HepG2 (cell line): Measurements from ENCODE around the gene CABLES2. TPM values are rescaled to one million over a fixed set of nuclear protein-coding genes. Genes with fewer than 3 reads are reported as not detected.

Experiments
- ATAC-seq: fragments of 200-7000 bp; cut with Tn5 transposase; 3 replicates; pipeline ENCODE4 v1.9.1; 2020; ENCODE audit warnings: mild to moderate bottlenecking, moderate library complexity
- BruUV-seq: library from RNA; stranded (reverse); fragments of 400-500 nt; replicated peaks from 2 replicates; lab custom pipeline; 2021; lab: Mats Ljungman, UMichigan
- CTCF ChIA-PET: fragments of 300-600 bp; formaldehyde crosslinking; extraction: SDS; loops from one replicate; lab custom pipeline; 2021; ENCODE audit warnings: low total read pairs, inconsistent platforms, low intra/inter-chr PET ratio; lab: Yijun Ruan, JAX
- POLR2A ChIA-PET: fragments of 350-600 bp; sonication (Branson Sonifier 250); formaldehyde crosslinking; loops from one replicate; lab custom pipeline; 2020; ENCODE audit warnings: antibody characterized with exemption, inconsistent platforms; lab: Yijun Ruan, JAX
- DNase-seq: peaks from one replicate; pipeline ENCODE4 v3.0.0-alpha.2; 2015; ENCODE audit warnings: low spot score
- FAIRE-seq: peaks from 3 replicates; lab custom pipeline; 2011; peaks lifted over from hg19 to GRCh38; lab: Jason Lieb, UNC
- H2AFZ ChIP-seq: one replicate; pipeline ENCODE4 v1.6.1; 2011; ENCODE audit warnings: low read length, inconsistent platforms
- H3K27ac ChIP-seq: fragments of 300-600 bp; 3 replicates; pipeline ENCODE4 v1.8.0; 2011; ENCODE audit warnings: mixed run types, mild to moderate bottlenecking, mixed read lengths, low read length, inconsistent platforms; ENCODE audit not compliant: insufficient read depth; ENCODE audit errors: extremely low read length
- H3K27me3 ChIP-seq, 2 experiments: fragments of 200-600 bp in 1 of 2; 2 replicates in 1 of 2; 3 replicates in 1 of 2; pipeline versions ENCODE4 v1.6.0 to v1.8.0; 2011; ENCODE audit warnings: low read length in 2 of 2, mild to moderate bottlenecking in 2 of 2, moderate library complexity in 2 of 2, inconsistent platforms in 1 of 2; ENCODE audit not compliant: insufficient read depth in 2 of 2, control insufficient read depth in 1 of 2
- H3K36me3 ChIP-seq, 2 experiments: fragments of 200-600 bp in 1 of 2; replicated peaks in 1 of 2; 2 replicates in 1 of 2; 3 replicates in 1 of 2; pipeline versions ENCODE4 v1.5.1 to v1.8.0; 2011; ENCODE audit warnings: low read length in 2 of 2, inconsistent platforms in 1 of 2; ENCODE audit not compliant: insufficient read depth in 2 of 2, control insufficient read depth in 1 of 2
- H3K4me1 ChIP-seq: 2 replicates; pipeline ENCODE4 v1.5.1; 2012; ENCODE audit warnings: low read length, inconsistent platforms; ENCODE audit not compliant: insufficient read depth
- H3K4me2 ChIP-seq: 2 replicates; pipeline ENCODE4 v1.6.0; 2011; ENCODE audit warnings: low read depth, low read length, inconsistent platforms
- H3K4me3 ChIP-seq, 3 experiments: fragments of 200-600 bp in 1 of 3; sonication (generic), shearing (Covaris generic) in 1 of 3; replicated peaks in 1 of 3; 2 replicates each; pipeline ENCODE4 v1.5.1; 2011 to 2016; ENCODE audit warnings: low read length in 3 of 3, inconsistent platforms in 2 of 3, low read depth in 2 of 3, mild to moderate bottlenecking in 2 of 3, control low read depth in 1 of 3, mixed read lengths in 1 of 3; ENCODE audit not compliant: insufficient read depth in 1 of 3
- H3K79me2 ChIP-seq: one replicate; pipeline ENCODE4 v1.6.1; 2011; ENCODE audit warnings: low read length, inconsistent platforms; ENCODE audit not compliant: insufficient read depth
- H3K9ac ChIP-seq: 2 replicates; pipeline ENCODE4 v1.6.0; 2011; ENCODE audit warnings: mild to moderate bottlenecking, low read depth, low read length, inconsistent platforms; ENCODE audit not compliant: insufficient read depth
- H3K9me3 ChIP-seq: 2 replicates; pipeline ENCODE4 v1.5.1; 2012; ENCODE audit warnings: mild to moderate bottlenecking, low read length
- H4K20me1 ChIP-seq: 2 replicates; pipeline ENCODE4 v1.6.0; 2011; ENCODE audit warnings: inconsistent platforms, mild to moderate bottlenecking, low read length, moderate library complexity; ENCODE audit not compliant: insufficient read depth
- FOXA1 ChIP-seq, 2 experiments: fragments of 450-650 bp in 1 of 2; sonication (generic) in 1 of 2; formaldehyde crosslinking in 1 of 2; IDR thresholded peaks; 2 replicates each; pipeline versions ENCODE4 v1.4.0 to v1.6.1; 2016 to 2020; ENCODE audit warnings: missing genetic modification reagents in 1 of 2
- JUNB ChIP-seq: sonication (generic); formaldehyde crosslinking; IDR thresholded peaks from 2 replicates; pipeline ENCODE4 v1.8.0; 2022; ENCODE audit warnings: missing genetic modification reagents, mild to moderate bottlenecking, borderline replicate concordance
- RBM22 ChIP-seq: fragments of 200-400 bp; formaldehyde crosslinking; optimal IDR thresholded peaks from 2 replicates; pipeline ENCODE3; 2017; ENCODE audit warnings: mild to moderate bottlenecking, low read length, moderate library complexity
- RFXAP ChIP-seq: sonication (generic); formaldehyde crosslinking; IDR thresholded peaks from 2 replicates; pipeline ENCODE4 v1.4.0; 2020; ENCODE audit warnings: missing genetic modification reagents, borderline replicate concordance
- SNAPC5 ChIP-seq: sonication (generic); formaldehyde crosslinking; IDR thresholded peaks from 2 replicates; pipeline ENCODE4 v1.8.1; 2023; ENCODE audit warnings: mild to moderate bottlenecking, missing genetic modification reagents, borderline replicate concordance
- SRSF9 ChIP-seq: fragments of 200-400 bp; formaldehyde crosslinking; IDR thresholded peaks from 2 replicates; pipeline ENCODE4 v1.6.1; 2018; ENCODE audit warnings: borderline replicate concordance, mild to moderate bottlenecking, low read depth, low read length; ENCODE audit not compliant: insufficient read depth, poor library complexity, severe bottlenecking
- TBX3 ChIP-seq: fragments of 450-650 bp; IDR thresholded peaks from 2 replicates; pipeline ENCODE4 v1.6.1; 2017; ENCODE audit warnings: antibody characterized with exemption, mild to moderate bottlenecking, inconsistent platforms, borderline replicate concordance
- ZBTB7A ChIP-seq: sonication (generic); formaldehyde crosslinking; IDR thresholded peaks from 2 replicates; pipeline ENCODE4 v1.8.0; 2022; ENCODE audit warnings: mild to moderate bottlenecking, missing genetic modification reagents
- ZHX1 ChIP-seq: sonication (generic); formaldehyde crosslinking; IDR thresholded peaks from 2 replicates; pipeline ENCODE4 v1.8.1; 2022; ENCODE audit warnings: low read depth, mild to moderate bottlenecking, missing genetic modification reagents
- ZNF775 ChIP-seq: sonication (generic); formaldehyde crosslinking; IDR thresholded peaks from 2 replicates; pipeline ENCODE4 v1.4.0; 2020; ENCODE audit warnings: missing genetic modification reagents, mild to moderate bottlenecking, moderate library complexity, borderline replicate concordance
- ZSCAN5A ChIP-seq: sonication (generic); formaldehyde crosslinking; IDR thresholded peaks from 2 replicates; pipeline ENCODE4 v1.8.0; 2022; ENCODE audit warnings: mild to moderate bottlenecking, missing genetic modification reagents, borderline replicate concordance
- WGBS: methylation state at CpG from one replicate; pipeline ENCODE4 v1.1.6; 2017; ENCODE audit warnings: low lambda C conversion rate; 5-methylcytosine and 5-hydroxymethylcytosine counted together
- in situ Hi-C: cut with HindIII; loops from 2 replicates; pipeline ENCODE4 v1.10.0; 2017; ENCODE audit warnings: low pct_unique_long_range_greater_than_20kb; ENCODE audit not compliant: extremely low pct_ligation_motif_present
- intact Hi-C: fragments of 100-400 bp; cut with micrococcal nuclease; formaldehyde crosslinking; loops from one replicate; pipeline ENCODE4 v1.10.0; 2022; ENCODE audit not compliant: unreplicated experiment
- polyA plus RNA-seq, 8 experiments: library from polyadenylated mRNA; depleted of rRNA in 3 of 8; stranded (reverse) in 7 of 8; unstranded in 1 of 8; fragments of >200 nt; fragmentation: Illumina TruSeq in 4 of 8; extraction: Trizol in 4 of 8; gene quantifications; 2 replicates each; pipeline versions ENCODE4 v1.2.1 to v1.2.3, GENCODE V29; 2011 to 2016; ENCODE audit warnings: low read depth in 4 of 8, missing spikeins in 1 of 8, mixed read lengths in 1 of 8; ENCODE audit not compliant: insufficient read depth in 1 of 8
- total RNA-seq, 5 experiments: library from RNA; depleted of rRNA; stranded (reverse); fragments of >200 nt; fragmentation: Illumina TruSeq; extraction: Trizol; gene quantifications; 2 replicates each; pipeline ENCODE4 v1.2.3, GENCODE V29; 2016; ENCODE audit warnings: low read depth in 1 of 5
- TF ChIP-seq, protein P1 (sequence below): sonication (generic); formaldehyde crosslinking; IDR thresholded peaks from 2 replicates; pipeline ENCODE4 v1.8.1; 2023; ENCODE audit warnings: mild to moderate bottlenecking, missing genetic modification reagents
- TF ChIP-seq, protein P2 (sequence below): sonication (generic); formaldehyde crosslinking; IDR thresholded peaks from 2 replicates; pipeline ENCODE4 v1.4.0; 2020; ENCODE audit warnings: mild to moderate bottlenecking, missing genetic modification reagents

Gene CABLES2
- total and polyA plus RNA-seq, 2 of the 13 experiments (the other 11 are each of a cell fraction or from before 2014, with no cell fraction given), result 5.2 to 9.7 TPM

- H3K4me1 ChIP-seq, result peaks cover 61% of the 10 kb centered on the region
- H4K20me1 ChIP-seq, result peaks cover 25% of the 10 kb centered on the region; the same call in 1 of the 2 replicates
- ChIA-PET CTCF (no interaction called here), POLR2A (interaction anchor here (1.7 to 5.1 kb wide), 2 partner anchors 10 to 18 kb away, joined by 4 to 78 read pairs; partner anchors contain the start of gene LAMA5)
- no peak overlapping the region for H3K9ac ChIP-seq
- ATAC-seq, result no peak
- H3K36me3 ChIP-seq, result peaks cover 32 to 36% of the 10 kb centered on the region in 2 experiments
- DNase-seq, result no peak
- FAIRE-seq, result no peak
- in situ Hi-C loops (no loop called here), intact Hi-C loops (no loop called here)
- H3K79me2 ChIP-seq, result peaks cover 23% of the 10 kb centered on the region
- no peaks in the 10 kb centered on the region for H3K9me3 ChIP-seq
- H3K4me2 ChIP-seq, result no peak overlapping the region
- H3K27ac ChIP-seq, result no peak overlapping the region
- BruUV-seq, result no TSS peak
- 100% methylated on average over 6 of the region's 7 CpGs for WGBS
- no peaks in the 10 kb centered on the region for H3K27me3 ChIP-seq
- no peak for TF ChIP-seq ZSCAN5A (CRISPR knock-in tag)
- no peak for TF ChIP-seq SRSF9
- no peak for TF ChIP-seq ZHX1 (CRISPR knock-in tag)
- TF ChIP-seq TBX3, result no peak
- TF ChIP-seq RFXAP, result no peak
- no peak for TF ChIP-seq ZBTB7A (CRISPR knock-in tag)
- no peak for TF ChIP-seq ZNF775 (CRISPR knock-in tag)
- TF ChIP-seq, protein P1, sequence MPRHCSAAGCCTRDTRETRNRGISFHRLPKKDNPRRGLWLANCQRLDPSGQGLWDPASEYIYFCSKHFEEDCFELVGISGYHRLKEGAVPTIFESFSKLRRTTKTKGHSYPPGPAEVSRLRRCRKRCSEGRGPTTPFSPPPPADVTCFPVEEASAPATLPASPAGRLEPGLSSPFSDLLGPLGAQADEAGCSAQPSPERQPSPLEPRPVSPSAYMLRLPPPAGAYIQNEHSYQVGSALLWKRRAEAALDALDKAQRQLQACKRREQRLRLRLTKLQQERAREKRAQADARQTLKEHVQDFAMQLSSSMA (CRISPR knock-in tag), result no peak
- no peak for TF ChIP-seq SNAPC5 (CRISPR knock-in tag)
- TF ChIP-seq RBM22, result no peak
- TF ChIP-seq FOXA1 (IDR thresholded peaks at IDR 0.05), result no peak
- TF ChIP-seq FOXA1 (CRISPR knock-in tag; IDR thresholded peaks at IDR 0.05), result no peak
- TF ChIP-seq JUNB, result no peak
- TF ChIP-seq, protein P2, sequence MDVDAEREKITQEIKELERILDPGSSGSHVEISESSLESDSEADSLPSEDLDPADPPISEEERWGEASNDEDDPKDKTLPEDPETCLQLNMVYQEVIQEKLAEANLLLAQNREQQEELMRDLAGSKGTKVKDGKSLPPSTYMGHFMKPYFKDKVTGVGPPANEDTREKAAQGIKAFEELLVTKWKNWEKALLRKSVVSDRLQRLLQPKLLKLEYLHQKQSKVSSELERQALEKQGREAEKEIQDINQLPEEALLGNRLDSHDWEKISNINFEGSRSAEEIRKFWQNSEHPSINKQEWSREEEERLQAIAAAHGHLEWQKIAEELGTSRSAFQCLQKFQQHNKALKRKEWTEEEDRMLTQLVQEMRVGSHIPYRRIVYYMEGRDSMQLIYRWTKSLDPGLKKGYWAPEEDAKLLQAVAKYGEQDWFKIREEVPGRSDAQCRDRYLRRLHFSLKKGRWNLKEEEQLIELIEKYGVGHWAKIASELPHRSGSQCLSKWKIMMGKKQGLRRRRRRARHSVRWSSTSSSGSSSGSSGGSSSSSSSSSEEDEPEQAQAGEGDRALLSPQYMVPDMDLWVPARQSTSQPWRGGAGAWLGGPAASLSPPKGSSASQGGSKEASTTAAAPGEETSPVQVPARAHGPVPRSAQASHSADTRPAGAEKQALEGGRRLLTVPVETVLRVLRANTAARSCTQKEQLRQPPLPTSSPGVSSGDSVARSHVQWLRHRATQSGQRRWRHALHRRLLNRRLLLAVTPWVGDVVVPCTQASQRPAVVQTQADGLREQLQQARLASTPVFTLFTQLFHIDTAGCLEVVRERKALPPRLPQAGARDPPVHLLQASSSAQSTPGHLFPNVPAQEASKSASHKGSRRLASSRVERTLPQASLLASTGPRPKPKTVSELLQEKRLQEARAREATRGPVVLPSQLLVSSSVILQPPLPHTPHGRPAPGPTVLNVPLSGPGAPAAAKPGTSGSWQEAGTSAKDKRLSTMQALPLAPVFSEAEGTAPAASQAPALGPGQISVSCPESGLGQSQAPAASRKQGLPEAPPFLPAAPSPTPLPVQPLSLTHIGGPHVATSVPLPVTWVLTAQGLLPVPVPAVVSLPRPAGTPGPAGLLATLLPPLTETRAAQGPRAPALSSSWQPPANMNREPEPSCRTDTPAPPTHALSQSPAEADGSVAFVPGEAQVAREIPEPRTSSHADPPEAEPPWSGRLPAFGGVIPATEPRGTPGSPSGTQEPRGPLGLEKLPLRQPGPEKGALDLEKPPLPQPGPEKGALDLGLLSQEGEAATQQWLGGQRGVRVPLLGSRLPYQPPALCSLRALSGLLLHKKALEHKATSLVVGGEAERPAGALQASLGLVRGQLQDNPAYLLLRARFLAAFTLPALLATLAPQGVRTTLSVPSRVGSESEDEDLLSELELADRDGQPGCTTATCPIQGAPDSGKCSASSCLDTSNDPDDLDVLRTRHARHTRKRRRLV (CRISPR knock-in tag), result no peak
- no peak overlapping the region for H3K4me3 ChIP-seq
- no peak overlapping the region for H2AFZ ChIP-seq
These were observed 49.4 kb downstream of the CABLES2 start for GRCh38 chr20:62357681-62358080.
